Trophoblast cell (in vitro differentiated cells and primary cell): ENCODE measurements around the gene ANKIB1.

Experiments used
- DNase-seq, 2 donors: peaks; one replicate each; pipeline ENCODE4 v3.0.0-alpha.2; 2016
- H2AFZ ChIP-seq: 2 replicates; pipeline ENCODE4 v1.6.1; 2013; ENCODE audit warnings: low read length, moderate library complexity, mild to moderate bottlenecking; ENCODE audit not compliant: insufficient read depth, poor library complexity
- H2AK5ac ChIP-seq: 2 replicates; pipeline ENCODE4 v1.6.1; 2013; ENCODE audit warnings: mild to moderate bottlenecking, low read length
- H2BK120ac ChIP-seq: 2 replicates; pipeline ENCODE4 v1.6.1; 2013; ENCODE audit warnings: low read length, mild to moderate bottlenecking, moderate library complexity; ENCODE audit not compliant: insufficient read depth, poor library complexity
- H2BK12ac ChIP-seq: 2 replicates; pipeline ENCODE4 v1.6.1; 2013; ENCODE audit warnings: mild to moderate bottlenecking, low read length, moderate library complexity
- H2BK5ac ChIP-seq: 2 replicates; pipeline ENCODE4 v1.6.1; 2013; ENCODE audit warnings: low read length, low read depth, moderate library complexity, mild to moderate bottlenecking; ENCODE audit not compliant: poor library complexity
- H3K14ac ChIP-seq: 2 replicates; pipeline ENCODE4 v1.6.1; 2013; ENCODE audit warnings: mild to moderate bottlenecking, low read length
- H3K18ac ChIP-seq: 2 replicates; pipeline ENCODE4 v1.6.1; 2013; ENCODE audit warnings: mild to moderate bottlenecking, low read length
- H3K23ac ChIP-seq: 2 replicates; pipeline ENCODE4 v1.6.1; 2013; ENCODE audit warnings: low read length
- H3K27ac ChIP-seq: 2 replicates; pipeline ENCODE4 v1.5.1; 2013; ENCODE audit warnings: low read depth, mild to moderate bottlenecking, inconsistent platforms, low read length, moderate library complexity
- H3K27me3 ChIP-seq: 2 replicates; pipeline ENCODE4 v1.6.1; 2013; ENCODE audit warnings: inconsistent platforms, mild to moderate bottlenecking, low read length, moderate library complexity; ENCODE audit not compliant: insufficient read depth
- H3K36me3 ChIP-seq, 2 experiments: 1 replicate in 1 of 2; 2 replicates in 1 of 2; pipeline ENCODE4 v1.6.1; 2013; ENCODE audit warnings: low read length in 2 of 2, mild to moderate bottlenecking in 2 of 2, moderate library complexity in 1 of 2; ENCODE audit not compliant: insufficient read depth in 2 of 2, control insufficient read depth in 1 of 2
- H3K4ac ChIP-seq: 2 replicates; pipeline ENCODE4 v1.6.1; 2013; ENCODE audit warnings: low read depth, mild to moderate bottlenecking, low read length, moderate library complexity
- H3K4me1 ChIP-seq, 2 experiments: 1 replicate in 1 of 2; 2 replicates in 1 of 2; pipeline ENCODE4 v1.6.1; 2013; ENCODE audit warnings: low read length in 2 of 2, mild to moderate bottlenecking in 2 of 2, moderate library complexity in 1 of 2; ENCODE audit not compliant: insufficient read depth in 2 of 2, control insufficient read depth in 1 of 2
- H3K4me2 ChIP-seq: 2 replicates; pipeline ENCODE4 v1.6.1; 2013; ENCODE audit warnings: inconsistent platforms, mild to moderate bottlenecking, low read length, moderate library complexity
- H3K4me3 ChIP-seq: 2 replicates; pipeline ENCODE4 v1.5.1; 2013; ENCODE audit warnings: mild to moderate bottlenecking, low read depth, low read length, inconsistent platforms
- H3K79me1 ChIP-seq: one replicate; pipeline ENCODE4 v1.6.1; 2013; ENCODE audit warnings: low read length
- H3K79me2 ChIP-seq: 2 replicates; pipeline ENCODE4 v1.6.1; 2013; ENCODE audit warnings: low read length, mild to moderate bottlenecking; ENCODE audit not compliant: control insufficient read depth, insufficient read depth, poor library complexity
- H3K9ac ChIP-seq: 2 replicates; pipeline ENCODE4 v1.6.1; 2013; ENCODE audit warnings: mild to moderate bottlenecking, low read length
- H3K9me3 ChIP-seq: 2 replicates; pipeline ENCODE4 v1.6.1; 2013; ENCODE audit warnings: low read depth, mild to moderate bottlenecking, control low read depth, inconsistent platforms, low read length; ENCODE audit not compliant: insufficient read depth
- H4K12ac ChIP-seq: 2 replicates; pipeline ENCODE4 v1.6.1; 2013; ENCODE audit warnings: low read depth, mild to moderate bottlenecking, low read length, moderate library complexity
- H4K8ac ChIP-seq: 2 replicates; pipeline ENCODE4 v1.6.1; 2013; ENCODE audit warnings: low read depth, mild to moderate bottlenecking, low read length, moderate library complexity
- H4K91ac ChIP-seq: one replicate; pipeline ENCODE4 v1.6.1; 2013; ENCODE audit warnings: low read depth, mild to moderate bottlenecking, low read length, moderate library complexity
- WGBS: extraction: QIAGEN DNeasy Blood & Tissue Kit; methylation state at CpG from one replicate; pipeline ENCODE4 v1.1.7; 2013; ENCODE audit warnings: missing lambda C conversion rate; ENCODE audit not compliant: insufficient read length, insufficient coverage; ENCODE audit errors: extremely low coverage; 5-methylcytosine and 5-hydroxymethylcytosine counted together

ANKIB1 gene

GRCh38 chr7:92412745-92413144 is 167.0 kb downstream of the ANKIB1 start:
- no CpG with 5 or more reads among the region's 11 CpGs for WGBS
- no peak overlapping the region for H4K8ac ChIP-seq
- no peak overlapping the region for H3K9ac ChIP-seq
- H2AFZ ChIP-seq: no peak overlapping the region
- no peak overlapping the region for H2BK120ac ChIP-seq
- no peak overlapping the region for H3K4me2 ChIP-seq
- H3K36me3 ChIP-seq: no peaks in the 10 kb centered on the region
- H3K79me2 ChIP-seq: no peaks in the 10 kb centered on the region
- no peak overlapping the region for H4K91ac ChIP-seq
- DNase-seq: no peak
- no peak overlapping the region for H2AK5ac ChIP-seq
- H3K27ac ChIP-seq: no peak overlapping the region
- no peak overlapping the region for H2BK5ac ChIP-seq
- no peaks in the 10 kb centered on the region for H3K27me3 ChIP-seq
- H3K14ac ChIP-seq: no peak overlapping the region
- no peak overlapping the region for H3K18ac ChIP-seq
- H3K4me3 ChIP-seq: no peak overlapping the region
- H3K4ac ChIP-seq: no peak overlapping the region
- no peaks in the 10 kb centered on the region for H3K9me3 ChIP-seq
- H2BK12ac ChIP-seq: no peak overlapping the region
- H3K4me1 ChIP-seq: peaks cover 0 to 3% of the 10 kb centered on the region in 2 experiments
- H3K23ac ChIP-seq: no peak overlapping the region
- H3K79me1 ChIP-seq: no peaks in the 10 kb centered on the region
- no peak overlapping the region for H4K12ac ChIP-seq

GRCh38 chr7:92413550-92413949 is 167.8 kb downstream of the ANKIB1 start:
- H3K4me2 ChIP-seq: no peak overlapping the region
- no peak overlapping the region for H4K12ac ChIP-seq
- no peaks in the 10 kb centered on the region for H3K4me1 ChIP-seq
- H4K91ac ChIP-seq: no peak overlapping the region
- no peaks in the 10 kb centered on the region for H3K36me3 ChIP-seq
- no peak overlapping the region for H3K4ac ChIP-seq
- H3K79me1 ChIP-seq: no peaks in the 10 kb centered on the region
- no peak overlapping the region for H3K27ac ChIP-seq
- WGBS: no CpG with 5 or more reads among the region's 5 CpGs
- H3K18ac ChIP-seq: no peak overlapping the region
- no peak overlapping the region for H4K8ac ChIP-seq
- H2BK120ac ChIP-seq: no peak overlapping the region
- no peak overlapping the region for H3K4me3 ChIP-seq
- H3K9ac ChIP-seq: no peak overlapping the region
- no peak overlapping the region for H3K14ac ChIP-seq
- no peak overlapping the region for H3K23ac ChIP-seq
- H2BK5ac ChIP-seq: no peak overlapping the region
- H2BK12ac ChIP-seq: no peak overlapping the region
- no peaks in the 10 kb centered on the region for H3K9me3 ChIP-seq
- H2AFZ ChIP-seq: no peak overlapping the region
- DNase-seq: no peak
- no peaks in the 10 kb centered on the region for H3K79me2 ChIP-seq
- H2AK5ac ChIP-seq: no peak overlapping the region
- H3K27me3 ChIP-seq: no peaks in the 10 kb centered on the region

- no CpG with 5 or more reads among the region's 5 CpGs for WGBS
- Histone ChIP-seq H3K27ac (no peak overlapping the region), H3K9ac (no peak overlapping the region), H3K9me3 (no peaks in the 10 kb centered on the region), H4K91ac (no peak overlapping the region), H3K4me1 (no peaks in the 10 kb centered on the region), H2BK5ac (no peak overlapping the region), H3K23ac (no peak overlapping the region), H3K4me2 (no peak overlapping the region), H2BK120ac (no peak overlapping the region), H4K12ac (no peak overlapping the region), H3K4ac (no peak overlapping the region), H2BK12ac (no peak overlapping the region), H2AFZ (no peak overlapping the region), H3K18ac (no peak overlapping the region), H2AK5ac (no peak overlapping the region), H3K4me3 (no peak overlapping the region), H3K79me1 (no peaks in the 10 kb centered on the region), H3K27me3 (no peaks in the 10 kb centered on the region), H3K14ac (no peak overlapping the region), H3K36me3 (no peaks in the 10 kb centered on the region), H3K79me2 (no peaks in the 10 kb centered on the region), H4K8ac (no peak overlapping the region)
- peak in 1 of 2 donors; percentile 46 for DNase-seq
Measured at GRCh38 chr7:92415225-92415624, 169.5 kb downstream of the ANKIB1 start.

GRCh38 chr7:92417913-92418312 is 172.1 kb downstream of the ANKIB1 start:
- no CpG with 5 or more reads among the region's 5 CpGs for WGBS
- no peak overlapping the region for H3K18ac ChIP-seq

More at GRCh38 chr7:92417913-92418312, 172.1 kb downstream of the ANKIB1 start:
- Histone ChIP-seq H3K4me2 (no peak overlapping the region), H2AK5ac (no peak overlapping the region), H4K8ac (no peak overlapping the region), H3K4me1 (no peaks in the 10 kb centered on the region), H4K91ac (no peak overlapping the region), H3K79me1 (no peaks in the 10 kb centered on the region), H3K79me2 (no peaks in the 10 kb centered on the region), H2BK5ac (no peak overlapping the region), H3K27ac (no peak overlapping the region), H2BK12ac (no peak overlapping the region), H3K9ac (no peak overlapping the region), H3K27me3 (no peaks in the 10 kb centered on the region), H3K4ac (no peak overlapping the region), H3K14ac (no peak overlapping the region), H2AFZ (no peak overlapping the region), H3K36me3 (no peaks in the 10 kb centered on the region), H4K12ac (no peak overlapping the region), H3K9me3 (no peaks in the 10 kb centered on the region), H3K23ac (no peak overlapping the region), H2BK120ac (no peak overlapping the region), H3K4me3 (no peak overlapping the region)
- DNase-seq: no peak
